Large intestine (tissue), 3 donors: Measurements from ENCODE around the gene NEO1. TPM values are rescaled to one million over a fixed set of nuclear protein-coding genes. Genes with fewer than 3 reads are reported as not detected.
"Not testable (repeated sequence)": the region's sequence is repeated elsewhere in the genome, so short reads cannot be mapped to it uniquely, and the experiment has no call there.

Experiments used
- DNase-seq, 2 donors: peaks; one replicate each; pipeline versions ENCODE4 v3.0.0 to v3.0.0-alpha.2; 2013
- H3K27ac ChIP-seq: one replicate; pipeline ENCODE4 v1.5.1; 2013; ENCODE audit warnings: low read length
- H3K27me3 ChIP-seq: 2 replicates; pipeline ENCODE4 v1.6.1; 2013; ENCODE audit warnings: low read length; ENCODE audit not compliant: control insufficient read depth, insufficient read depth
- H3K36me3 ChIP-seq: 2 replicates; pipeline ENCODE4 v1.6.1; 2013; ENCODE audit warnings: low read length; ENCODE audit not compliant: control insufficient read depth, insufficient read depth
- H3K4me1 ChIP-seq: one replicate; pipeline ENCODE4 v1.6.1; 2013; ENCODE audit warnings: low read length; ENCODE audit not compliant: control insufficient read depth, insufficient read depth
- H3K4me3 ChIP-seq: one replicate; pipeline ENCODE4 v1.5.1; 2013; ENCODE audit warnings: low read length
- H3K9me3 ChIP-seq: one replicate; pipeline ENCODE4 v1.6.1; 2013; ENCODE audit warnings: mild to moderate bottlenecking, low read depth, low read length, moderate library complexity; ENCODE audit not compliant: control insufficient read depth
- WGBS: methylation state at CpG from one replicate; pipeline ENCODE4 v1.1.5; 2013; ENCODE audit warnings: low lambda C conversion rate; ENCODE audit not compliant: insufficient coverage; 5-methylcytosine and 5-hydroxymethylcytosine counted together
- polyA plus RNA-seq: library from polyadenylated mRNA; unstranded; fragments of 120-200 nt; gene quantifications from one replicate; pipeline ENCODE4 v1.2.1, GENCODE V29; 2013

NEO1 gene
- polyA plus RNA-seq, 1 donor, result 135 TPM

- Histone ChIP-seq H3K36me3 (peaks cover 76% of the 10 kb centered on the region), H3K27ac (no peak overlapping the region)
- DNase-seq, result no peak
Measured at GRCh38 chr15:73298522-73299245, 246.4 kb downstream of the NEO1 start.

GRCh38 chr15:73300286-73300685 lies 248.0 kb downstream of the NEO1 start:
- not testable (repeated sequence) for H3K9me3 ChIP-seq, DNase-seq, H3K27me3 ChIP-seq, H3K4me3 ChIP-seq, H3K27ac ChIP-seq
- peaks cover 83% of the 10 kb centered on the region for H3K36me3 ChIP-seq
- WGBS, result no CpG with 5 or more reads among the region's 11 CpGs
- peaks cover 10% of the 10 kb centered on the region for H3K4me1 ChIP-seq

More at GRCh38 chr15:73298522-73299245, 246.4 kb downstream of the NEO1 start:
- Histone ChIP-seq H3K4me3 (no peak overlapping the region), H3K4me1 (peaks cover 17% of the 10 kb centered on the region), H3K9me3 (no peaks in the 10 kb centered on the region), H3K27me3 (no peaks in the 10 kb centered on the region)
- no CpG with 5 or more reads among the region's 7 CpGs for WGBS

GRCh38 chr15:73303636-73304035 lies 251.4 kb downstream of the NEO1 start:
- Histone ChIP-seq H3K9me3 (no peaks in the 10 kb centered on the region), H3K27me3 (no peaks in the 10 kb centered on the region), H3K27ac (no peak overlapping the region), H3K36me3 (peaks cover 72% of the 10 kb centered on the region), H3K4me3 (no peak overlapping the region), H3K4me1 (no peaks in the 10 kb centered on the region)
- DNase-seq, result no peak
- WGBS, result no CpG with 5 or more reads among the region's 5 CpGs

- no peaks in the 10 kb centered on the region for H3K9me3 ChIP-seq
- peak; percentile 44 to 52 for DNase-seq
- peaks cover 63% of the 10 kb centered on the region for H3K36me3 ChIP-seq
- H3K27me3 ChIP-seq, result no peaks in the 10 kb centered on the region
- no peaks in the 10 kb centered on the region for H3K4me1 ChIP-seq
- no peak overlapping the region for H3K27ac ChIP-seq
- no CpG with 5 or more reads among the region's 12 CpGs for WGBS
- H3K4me3 ChIP-seq, result no peak overlapping the region
Measured at GRCh38 chr15:73305331-73306211, 253.3 kb downstream of the NEO1 start.

GRCh38 chr15:73308305-73308704 lies 256.0 kb downstream of the NEO1 start:
- Histone ChIP-seq H3K27me3 (no peaks in the 10 kb centered on the region), H3K27ac (no peak overlapping the region), H3K9me3 (no peaks in the 10 kb centered on the region), H3K4me1 (no peaks in the 10 kb centered on the region), H3K4me3 (no peak overlapping the region), H3K36me3 (peaks cover 37% of the 10 kb centered on the region)
- no CpG with 5 or more reads among the region's 8 CpGs for WGBS
- no peak for DNase-seq

- Histone ChIP-seq H3K4me1 (no peaks in the 10 kb centered on the region), H3K27ac (no peak overlapping the region), H3K27me3 (peaks cover 9% of the 10 kb centered on the region), H3K9me3 (no peaks in the 10 kb centered on the region), H3K36me3 (no peaks in the 10 kb centered on the region), H3K4me3 (no peak overlapping the region)
- DNase-seq, result no peak
- 88% methylated on average over 2 of the region's 2 CpGs for WGBS
Measured at GRCh38 chr15:73313861-73314260, 261.6 kb downstream of the NEO1 start.

GRCh38 chr15:73317651-73318462 lies 265.6 kb downstream of the NEO1 start:
- H3K27ac ChIP-seq, result no peak overlapping the region
- H3K4me1 ChIP-seq, result no peaks in the 10 kb centered on the region
- 82% methylated on average over 2 of the region's 16 CpGs for WGBS
- H3K4me3 ChIP-seq, result no peak overlapping the region
- no peak for DNase-seq
- H3K36me3 ChIP-seq, result no peaks in the 10 kb centered on the region
- H3K27me3 ChIP-seq, result peaks cover 20% of the 10 kb centered on the region
- H3K9me3 ChIP-seq, result no peaks in the 10 kb centered on the region

GRCh38 chr15:73318463-73319351 lies 266.4 kb downstream of the NEO1 start:
- Histone ChIP-seq H3K27ac (no peak overlapping the region), H3K27me3 (peaks cover 20% of the 10 kb centered on the region), H3K4me3 (no peak overlapping the region), H3K4me1 (no peaks in the 10 kb centered on the region), H3K36me3 (no peaks in the 10 kb centered on the region), H3K9me3 (no peaks in the 10 kb centered on the region)
- DNase-seq, result peak; percentile 17 to 22
- WGBS, result no CpG with 5 or more reads among the region's 42 CpGs

- WGBS, result 83% methylated on average over 1 of the region's 8 CpGs
- Histone ChIP-seq H3K4me1 (no peaks in the 10 kb centered on the region), H3K36me3 (no peaks in the 10 kb centered on the region), H3K27ac (no peak overlapping the region), H3K27me3 (peaks cover 20% of the 10 kb centered on the region), H3K4me3 (no peak overlapping the region), H3K9me3 (no peaks in the 10 kb centered on the region)
- DNase-seq, result no peak
Measured at GRCh38 chr15:73319460-73320245, 267.4 kb downstream of the NEO1 start.
